HG03442 (cell line): ENCODE results near the gene REPIN1.

Experiments
- ATAC-seq: cut with Tn5 transposase; IDR thresholded peaks from one replicate; pipeline ENCODE4 v1.9.1; 2021; ENCODE audit warnings: mild to moderate bottlenecking, moderate library complexity; ENCODE audit not compliant: unreplicated experiment

Gene REPIN1

GRCh38 chr7:150368096-150368883, at the start of gene REPIN1:
TSS of gene REPIN1 (plus strand) at chr7:150368822. CDS start at chr7:150369712, 890 bp downstream.
- peak; percentile 45 for ATAC-seq

DNA sequence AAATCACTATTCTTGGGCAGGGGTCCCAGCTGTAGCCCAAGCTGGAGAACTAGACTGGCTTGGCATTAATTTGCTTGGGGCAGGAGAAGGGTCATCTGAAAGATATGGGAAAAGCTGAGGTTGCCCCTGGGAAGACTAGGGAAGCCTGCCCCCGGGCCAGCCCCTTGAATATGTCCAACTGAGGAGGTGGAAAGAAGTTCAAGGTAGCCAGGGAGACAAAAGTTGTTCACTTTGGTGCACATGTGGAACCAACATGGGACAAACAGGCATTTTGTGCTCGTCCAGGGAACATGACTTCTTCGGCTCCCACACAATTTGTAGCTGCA, 46.9 kb upstream of the REPIN1 start:
- ATAC-seq: no peak

DNA sequence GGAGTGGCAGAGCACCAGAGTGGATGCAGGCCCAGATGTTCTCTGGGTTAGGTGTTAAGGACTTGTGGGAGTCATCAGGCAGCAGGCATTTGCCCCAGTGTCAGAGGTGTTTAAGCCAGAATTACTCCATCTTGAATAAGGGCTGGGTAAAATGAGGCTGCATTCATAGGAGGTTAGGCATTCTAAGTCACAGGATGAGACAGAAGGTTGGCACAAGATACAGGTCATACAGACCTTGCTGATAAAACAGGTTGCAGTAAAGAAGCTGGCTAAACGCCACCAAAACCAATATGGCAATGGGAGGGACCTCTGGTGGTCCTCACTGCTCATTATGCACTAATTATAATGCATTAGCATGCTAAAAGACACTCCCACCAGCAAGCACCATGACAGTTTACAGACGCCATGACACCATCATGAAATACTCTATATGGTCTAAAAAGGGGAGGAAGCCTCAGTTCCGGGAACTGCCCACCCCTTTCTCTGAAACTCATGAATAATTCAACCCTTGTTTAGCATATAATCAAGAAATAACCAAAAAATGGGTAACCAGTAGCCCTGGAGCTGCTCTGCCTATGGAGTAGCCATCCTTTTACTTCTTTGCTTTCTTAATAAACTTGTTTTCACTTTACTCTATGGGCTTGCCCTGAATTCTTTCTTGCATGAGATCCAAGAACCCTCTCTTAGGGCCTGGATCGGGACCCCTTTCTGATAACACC, 46.3 kb upstream of the REPIN1 start:
- no peak for ATAC-seq

GRCh38 chr7:150322833-150323681, 45.6 kb upstream of the REPIN1 start, which contains the start of the genes ACTR3C and LRRC61:
TSS of gene ACTR3C (minus strand) at chr7:150323545. CDS start at chr7:150295296, 28,249 bp downstream.
TSS of gene LRRC61 (plus strand) at chr7:150323355. CDS start at chr7:150336862, 13,507 bp downstream.
- peak; percentile 52 for ATAC-seq

DNA sequence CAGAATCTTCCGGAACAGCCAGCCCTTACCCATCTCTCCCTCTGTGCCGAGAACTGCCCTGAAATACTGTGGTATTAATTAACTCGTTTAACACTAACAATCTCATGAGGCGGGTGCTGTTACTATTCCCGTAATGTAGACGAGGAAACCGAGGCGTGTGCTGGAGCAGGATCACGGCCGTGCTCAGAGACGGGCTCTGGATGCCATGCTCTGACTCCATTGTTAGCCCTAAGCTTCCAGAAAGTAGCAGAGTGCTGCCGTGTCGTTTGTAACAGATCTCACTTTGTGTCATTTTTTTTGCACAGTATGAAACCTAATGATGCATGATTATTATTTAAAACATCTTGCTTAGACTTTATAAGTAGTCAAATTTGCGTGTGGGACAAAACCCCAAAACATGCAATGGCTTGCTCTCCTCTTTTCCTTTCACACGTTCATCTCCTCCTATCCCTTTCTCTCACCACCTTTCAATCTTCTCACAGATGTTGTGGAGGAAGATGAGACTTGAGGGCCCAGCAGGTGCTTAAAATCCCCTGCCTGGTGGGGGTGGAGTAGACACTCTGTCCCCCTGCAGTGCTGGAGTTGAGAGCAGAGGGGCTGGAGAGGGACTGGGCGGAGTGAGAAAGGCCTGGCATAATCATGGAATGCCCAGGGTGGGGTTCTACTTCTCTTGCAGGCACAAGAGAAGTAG, 44.8 kb upstream of the REPIN1 start:
- ATAC-seq: peak; percentile 8

DNA sequence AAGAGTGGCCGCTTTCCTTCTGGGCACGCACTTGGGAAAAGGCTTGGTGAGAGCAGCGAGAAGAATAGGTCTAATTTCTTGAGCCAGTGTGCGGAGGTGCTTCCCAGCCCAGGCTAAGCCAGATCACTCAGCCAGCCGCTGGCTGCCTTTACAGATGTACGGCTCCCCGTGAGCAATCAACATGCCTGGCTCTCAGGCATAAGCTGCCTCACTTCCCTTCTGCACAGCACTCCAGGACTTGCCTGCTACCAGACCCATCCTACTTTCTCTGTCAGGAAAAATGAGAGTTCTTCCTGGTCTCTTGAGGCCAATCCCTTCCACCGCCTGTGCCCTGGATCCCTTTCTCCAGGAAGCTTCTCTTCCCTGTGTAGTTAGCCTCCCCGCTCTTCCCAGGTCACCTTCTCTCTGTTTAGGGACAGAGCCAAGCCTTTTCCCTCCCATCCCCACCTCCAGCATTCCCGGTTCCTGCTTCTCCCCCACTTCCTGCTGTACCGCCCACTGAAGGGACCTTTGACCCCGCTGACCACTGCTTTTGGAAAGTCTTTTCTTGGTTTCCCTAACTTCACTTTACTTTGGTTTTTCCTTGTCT, 44.2 kb upstream of the REPIN1 start:
- no peak for ATAC-seq

DNA sequence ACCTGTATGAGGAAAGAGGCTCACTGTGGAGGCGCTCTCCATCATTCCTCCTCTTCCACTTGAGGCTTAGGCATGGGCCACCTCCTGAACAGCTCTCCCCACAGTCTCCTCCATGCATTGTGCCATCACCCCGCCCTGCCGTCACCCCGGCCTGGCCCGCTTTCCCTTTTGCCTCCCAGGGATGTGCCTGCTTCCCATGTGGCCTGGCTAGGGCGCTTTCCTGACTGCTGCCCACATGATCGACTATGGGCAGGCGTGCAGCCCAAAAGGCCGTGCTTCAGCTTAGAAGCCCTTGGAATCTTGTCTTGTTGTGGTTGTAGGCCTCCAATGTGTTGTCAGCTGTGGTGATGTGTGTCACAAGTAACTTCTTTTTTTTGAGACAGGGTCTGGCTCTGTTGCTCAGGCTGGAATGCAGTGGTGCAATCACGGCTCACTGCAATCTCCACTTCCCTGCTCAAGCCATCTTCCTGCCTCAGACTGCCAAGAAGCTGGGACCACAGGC, 43.5 kb upstream of the REPIN1 start:
- ATAC-seq: no peak

DNA sequence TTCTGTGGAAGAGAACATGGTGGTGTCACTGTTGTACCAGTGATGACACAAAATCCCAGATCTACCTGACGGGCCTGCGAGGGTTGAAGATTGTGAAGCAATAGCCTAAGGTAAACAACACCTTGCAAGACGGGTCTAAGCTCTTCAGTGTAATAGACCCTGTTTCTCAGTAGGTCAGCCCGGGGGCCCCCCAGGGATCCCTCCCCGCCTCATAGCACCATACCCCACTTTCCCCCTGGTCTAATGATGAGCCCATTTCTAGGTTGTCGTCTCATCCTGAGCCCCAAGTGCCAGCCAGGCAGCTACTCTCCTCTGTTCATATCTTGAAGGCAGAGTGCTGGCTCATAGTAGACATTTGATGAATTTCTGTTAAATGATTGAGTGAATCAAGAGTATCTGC, 42.7 kb upstream of the REPIN1 start:
- no peak for ATAC-seq

DNA sequence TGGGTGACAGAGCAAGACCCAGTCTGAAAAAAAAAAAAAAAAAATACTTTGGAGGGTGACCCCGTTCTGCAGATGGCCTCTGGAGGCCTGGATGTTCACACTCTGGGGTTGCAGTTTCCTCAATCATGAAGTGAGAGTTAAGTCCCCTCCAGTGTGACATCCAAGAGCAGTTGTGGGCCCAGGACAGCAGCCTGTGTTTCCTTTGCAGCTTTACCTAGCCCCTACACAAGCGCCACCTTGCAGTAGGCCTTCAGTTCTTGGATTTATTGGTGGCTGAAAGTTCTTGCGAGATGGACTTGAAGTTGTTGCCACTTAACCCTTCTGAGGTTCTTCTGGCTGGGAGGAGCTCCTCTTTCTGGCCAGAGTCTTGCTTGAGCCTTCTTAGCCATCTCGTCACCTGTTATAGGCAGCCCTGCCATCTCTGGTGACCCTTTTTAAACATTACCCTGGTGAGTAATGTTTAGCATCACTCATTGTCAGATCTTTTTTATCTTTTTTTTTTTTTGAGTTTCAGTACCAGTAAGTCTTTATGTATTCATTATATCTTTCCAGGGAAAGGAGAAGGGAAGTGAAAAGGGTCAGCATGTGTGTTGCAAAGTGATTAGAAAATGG, 41.9 kb upstream of the REPIN1 start:
- no peak for ATAC-seq

DNA sequence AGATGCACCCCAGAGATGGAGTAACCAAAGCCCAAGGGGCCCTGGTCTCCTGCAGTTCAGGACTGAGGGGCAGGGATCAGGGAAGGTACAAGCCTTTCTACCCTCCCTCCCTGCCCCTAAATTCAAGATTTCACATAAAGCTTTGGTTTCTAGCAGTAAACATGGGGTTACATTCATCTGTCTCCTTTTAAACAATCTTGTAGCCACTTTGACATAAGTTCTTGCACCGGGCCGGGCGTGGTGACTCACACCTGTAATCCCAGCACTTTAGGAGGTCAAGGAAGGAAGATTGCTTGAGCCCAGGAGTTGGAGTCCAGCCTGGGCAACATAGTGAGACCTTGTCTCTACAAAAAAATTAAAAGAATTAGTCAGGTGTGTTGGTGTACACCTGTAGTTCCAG, 41.3 kb upstream of the REPIN1 start:
- ATAC-seq: no peak

DNA sequence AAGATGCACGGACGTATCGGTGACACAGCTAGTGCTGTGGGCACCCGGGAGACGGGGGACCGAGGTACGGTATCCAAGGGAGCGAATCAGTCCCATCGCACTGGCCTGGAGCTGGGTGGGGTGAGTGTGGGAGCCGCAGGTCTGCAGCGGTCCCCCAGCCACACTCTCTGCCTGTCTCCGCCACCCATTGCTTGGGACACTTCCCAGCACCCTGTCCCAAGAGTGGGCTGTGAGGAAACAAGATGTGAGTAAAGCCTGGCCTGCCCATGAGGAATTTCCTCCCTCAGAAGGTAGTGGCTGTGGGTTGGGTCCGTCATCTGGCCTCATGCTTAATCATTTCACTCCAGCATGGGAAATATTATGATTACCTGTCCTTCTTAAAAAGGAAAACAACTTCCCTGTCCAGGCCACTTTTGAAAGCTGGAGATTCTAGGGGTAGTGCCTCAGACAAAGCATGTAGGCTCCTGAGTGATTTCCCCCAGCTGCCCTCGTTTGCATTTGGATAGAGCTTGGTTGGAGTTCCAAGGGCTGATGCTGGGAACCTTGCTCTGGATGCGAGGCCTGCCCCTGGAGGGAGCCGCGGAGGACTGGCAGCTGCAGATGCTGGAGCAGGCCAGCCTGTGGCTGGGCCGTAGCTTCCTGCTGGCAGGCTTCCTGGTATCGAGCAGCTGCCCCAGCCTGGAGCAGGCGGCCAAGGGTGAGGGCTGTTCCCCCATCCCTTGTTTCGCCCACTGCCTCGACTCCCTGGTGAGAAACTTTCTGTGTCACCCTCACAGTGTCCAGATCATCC, 39.1 kb upstream of the REPIN1 start:
- ATAC-seq: no peak

GRCh38 chr7:150330211-150330885, 38.3 kb upstream of the REPIN1 start:
- no peak for ATAC-seq

- no peak for ATAC-seq
Observed at GRCh38 chr7:150332852-150333635, 35.6 kb upstream of the REPIN1 start.

DNA sequence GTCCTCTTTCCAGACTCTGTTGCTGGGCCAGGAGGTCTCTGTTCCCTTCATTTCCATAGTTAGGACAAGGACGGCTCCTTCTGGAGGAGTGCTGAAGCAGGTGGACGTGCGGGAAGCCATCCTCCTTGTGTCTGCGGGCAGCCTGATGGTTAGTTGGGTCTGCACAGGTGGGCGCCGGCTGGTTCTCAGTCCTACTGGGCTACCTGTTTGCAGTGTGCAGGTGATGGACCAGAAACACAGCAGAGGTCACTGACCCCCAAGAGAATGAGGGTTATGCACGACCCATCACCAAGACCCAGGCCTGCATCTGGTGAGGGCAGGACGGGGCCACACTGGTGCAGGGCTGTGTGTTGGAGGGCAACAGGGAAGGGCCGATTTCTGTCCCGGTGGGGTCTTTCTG, 35.0 kb upstream of the REPIN1 start:
- no peak for ATAC-seq

GRCh38 chr7:150334108-150334507, 34.5 kb upstream of the REPIN1 start:
- no peak for ATAC-seq

DNA sequence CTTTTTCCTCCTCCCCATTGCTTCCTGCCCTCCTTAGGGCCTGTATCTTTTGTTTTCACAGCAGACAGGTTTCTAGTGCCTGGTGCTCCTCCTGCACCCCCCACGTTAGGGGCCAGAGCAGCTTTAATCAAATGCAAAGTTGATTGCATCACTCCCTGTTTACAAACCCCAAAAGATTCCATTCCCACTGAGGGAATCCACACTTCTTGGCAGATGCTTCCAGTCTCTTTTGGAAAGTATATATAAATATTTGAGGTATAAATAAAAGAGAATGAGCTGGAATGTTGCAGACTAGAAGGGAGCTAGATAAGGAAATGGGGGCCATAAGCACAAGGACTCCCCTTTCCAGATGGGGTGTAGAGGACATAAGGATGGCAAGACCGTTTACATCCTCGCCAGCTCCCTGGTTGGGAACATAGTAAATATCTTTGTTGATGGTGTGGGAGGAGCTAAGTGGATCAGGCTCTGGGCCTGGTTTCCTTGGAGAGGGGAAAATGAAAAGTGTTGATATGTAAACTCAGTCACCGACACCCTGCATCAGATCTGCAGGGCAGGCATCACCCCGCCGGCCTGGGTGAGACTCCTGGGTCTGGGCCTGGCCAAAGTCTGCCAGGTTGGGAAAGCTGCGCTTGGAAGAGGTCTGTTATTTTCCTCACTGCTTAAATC, 33.4 kb upstream of the REPIN1 start:
- ATAC-seq: no peak

DNA sequence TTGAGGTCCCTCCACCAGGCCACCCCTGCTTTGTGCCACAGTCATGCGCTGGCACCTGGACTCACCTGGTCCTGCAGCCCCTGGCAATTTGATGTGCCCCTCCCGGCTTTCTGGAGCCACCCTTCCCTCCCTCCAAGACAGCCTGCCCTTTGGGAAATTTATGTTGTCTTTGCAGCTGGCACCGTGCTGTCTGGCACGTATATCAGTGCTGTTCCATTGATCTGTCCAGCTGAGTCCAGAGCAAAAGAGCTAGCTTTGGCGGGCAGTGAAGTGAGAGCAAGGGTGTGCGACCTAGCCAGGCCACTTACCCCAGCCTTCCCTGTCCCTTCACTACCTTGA, 32.9 kb upstream of the REPIN1 start:
- no peak for ATAC-seq
